Transverse colon (tissue), 4 donors: ENCODE measurements around the gene BMP7. TPM values are rescaled to one million over a fixed set of nuclear protein-coding genes. Genes with fewer than 3 reads are reported as not detected.

Source experiments
- DNase-seq: peaks from one replicate; pipeline ENCODE4 v3.0.0-alpha.2; 2019
- H3K27ac ChIP-seq, 4 donors: fragments of 200-600 bp; sonication (generic); 2 replicates each; pipeline ENCODE4 v1.5.1; 2016 to 2018; ENCODE audit warnings: inconsistent platforms in 4 of 4
- H3K27me3 ChIP-seq: fragments of 200-600 bp; sonication (generic); 2 replicates; pipeline ENCODE4 v1.5.1; 2017; ENCODE audit warnings: inconsistent platforms
- H3K36me3 ChIP-seq, 4 donors: fragments of 200-600 bp; sonication (generic); 2 replicates each; pipeline ENCODE4 v1.5.1; 2017 to 2019; ENCODE audit warnings: inconsistent platforms in 4 of 4
- H3K4me1 ChIP-seq, 4 donors: fragments of 200-600 bp; sonication (generic); 2 replicates each; pipeline ENCODE4 v1.5.1; 2017 to 2020; ENCODE audit warnings: inconsistent platforms in 4 of 4
- H3K4me3 ChIP-seq, 4 donors: fragments of 200-600 bp; sonication (generic); 1 replicate in 1 of 4; 2 replicates in 3 of 4; pipeline versions ENCODE4 v1.5.1 to v1.6.1; 2017 to 2019; ENCODE audit warnings: inconsistent platforms in 4 of 4
- H3K9me3 ChIP-seq, 2 donors: fragments of 200-600 bp; sonication (generic); 2 replicates each; pipeline ENCODE4 v1.5.1; 2017 to 2019; ENCODE audit warnings: inconsistent platforms in 2 of 2
- EP300 ChIP-seq: sonication (generic); formaldehyde crosslinking; IDR thresholded peaks from one replicate; pipeline ENCODE4 v1.6.1; 2017; ENCODE audit warnings: antibody characterized with exemption, low read depth
- POLR2A ChIP-seq: fragments of 450-650 bp; IDR thresholded peaks from one replicate; pipeline ENCODE4 v1.6.1; 2016; ENCODE audit warnings: antibody characterized with exemption, mild to moderate bottlenecking, moderate library complexity
- POLR2AphosphoS5 ChIP-seq, 3 donors: sonication (generic); formaldehyde crosslinking; IDR thresholded peaks; one replicate each; pipeline ENCODE4 v1.6.1; 2016; ENCODE audit warnings: antibody characterized with exemption in 3 of 3
- WGBS, 2 donors: methylation state at CpG; one replicate each; pipeline ENCODE4 v1.1.5; 2018; ENCODE audit warnings: low coverage in 1 of 2; 5-methylcytosine and 5-hydroxymethylcytosine counted together
- in situ Hi-C, 4 donors: fragments of 200-750 bp; cut with MboI; loops; one replicate each; pipeline versions ENCODE4 v1.15.0 to v1.15.1; 2017; ENCODE audit warnings: low sequenced_read_pairs in 3 of 4, low pct_ligation_motif_present in 1 of 4, low pct_unique_long_range_greater_than_20kb in 1 of 4
- intact Hi-C: fragments of 100-400 bp; cut with DNase I; formaldehyde crosslinking; loops from one replicate; pipeline ENCODE4 v1.15.1; 2023; ENCODE audit warnings: low total_unique reads
- total RNA-seq, 4 donors: library from RNA; depleted of rRNA; stranded (reverse); fragments of >200 nt; gene quantifications; one replicate each; pipeline ENCODE4 v1.1.0, GENCODE V29; 2016
- TF ChIP-seq, protein P1 (sequence below), 5 experiments: fragments of 200-600 bp in 3 of 5; fragments of 450-650 bp in 2 of 5; sonication (generic) in 3 of 5; IDR thresholded peaks; 1 replicate in 2 of 5; 2 replicates in 3 of 5; pipeline ENCODE4 v1.5.1; 2016 to 2017; ENCODE audit warnings: antibody characterized with exemption in 5 of 5, inconsistent platforms in 3 of 5, mild to moderate bottlenecking in 2 of 5, moderate library complexity in 1 of 5

The BMP7 gene
- total RNA-seq, 4 donors from 2014 or later: 1.4 to 2.2 (median 1.5) TPM; not detected in 1

DNA sequence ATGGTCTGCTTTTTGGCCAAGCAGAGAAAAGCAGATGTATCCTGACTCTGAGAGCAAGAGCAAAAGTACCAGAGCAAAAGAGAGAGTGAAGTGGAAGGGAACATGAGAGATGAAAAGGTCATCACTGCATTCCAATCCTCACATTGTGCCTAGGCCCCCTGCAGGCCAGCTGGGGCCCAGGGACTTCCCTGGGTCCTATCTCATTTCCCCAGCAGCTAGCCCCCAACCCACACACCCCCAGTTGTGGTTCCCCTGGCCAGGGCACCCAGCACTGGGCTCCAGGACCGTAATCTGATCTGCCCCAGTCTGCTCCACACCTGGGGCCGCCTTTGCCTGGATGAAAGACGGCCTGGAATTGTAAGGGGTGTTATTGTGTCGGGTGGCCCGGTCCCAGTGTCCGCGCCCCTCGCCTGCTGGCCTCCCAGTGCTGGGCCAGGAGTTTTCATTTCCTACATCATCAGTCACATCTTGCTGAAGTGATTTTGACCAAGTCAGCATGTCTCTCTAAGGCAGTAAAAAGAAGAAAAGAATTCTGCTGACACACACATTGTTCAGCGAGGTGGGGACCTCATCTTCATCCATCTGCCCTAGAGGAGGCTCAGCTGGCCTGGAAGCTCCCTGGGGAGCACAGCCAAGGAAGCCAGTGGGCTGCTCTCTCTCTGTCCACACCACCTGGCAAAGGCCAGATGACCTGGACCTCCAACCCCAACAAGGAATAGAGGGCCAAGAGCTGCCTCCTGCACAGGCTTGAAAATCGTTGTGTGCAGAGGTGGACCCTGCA is 4.0 kb upstream of the BMP7 start:
- 72% methylated on average over 10 of the region's 10 CpGs; no CpG with 5 or more reads in 1 of the 2 donors for WGBS, 2 donors
- no peak overlapping the region for H3K4me3 ChIP-seq
- intact Hi-C loops: no loop called here

DNA sequence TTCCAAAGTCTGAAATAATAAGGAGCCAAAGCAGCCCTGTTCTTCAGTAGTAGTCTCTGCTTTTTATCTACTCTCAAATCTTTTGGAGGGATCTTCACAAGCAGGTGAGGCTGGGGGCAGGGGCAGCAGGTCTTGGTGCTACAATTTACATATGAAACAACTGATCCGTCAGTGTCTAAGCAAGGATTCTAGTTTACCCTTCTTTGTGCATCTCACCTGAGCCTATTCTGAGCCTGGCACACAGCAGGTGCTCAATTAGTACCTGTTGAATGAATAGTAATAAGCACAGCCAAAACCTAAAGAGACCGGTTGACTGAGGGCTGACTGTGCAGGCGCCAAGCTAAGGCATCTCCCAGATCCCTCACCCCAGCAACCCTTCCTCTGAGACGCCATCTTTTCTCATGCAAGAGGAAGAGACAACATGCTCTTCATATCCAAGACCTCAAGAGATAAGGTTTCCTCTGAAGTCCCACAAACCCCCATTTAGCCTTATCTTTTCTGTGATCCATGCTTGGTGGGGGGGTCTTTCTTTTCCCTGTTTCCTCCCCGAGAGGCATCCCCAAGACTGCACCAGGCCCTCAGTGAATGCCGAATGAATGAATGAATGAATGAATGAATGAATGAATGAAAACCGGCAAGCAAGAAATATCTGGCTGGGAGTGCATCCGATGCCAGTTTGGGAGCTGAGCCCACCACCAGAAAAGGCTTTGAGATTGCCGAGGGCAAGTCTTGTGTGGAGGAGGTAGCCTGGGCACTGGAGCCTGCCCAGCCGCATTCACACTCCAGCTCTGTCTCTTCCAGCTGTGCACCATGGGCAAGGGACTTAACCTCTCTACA is 2.9 kb upstream of the BMP7 start:
- no peak overlapping the region for H3K27ac ChIP-seq
- TF ChIP-seq EP300: no peak
- no peak for TF ChIP-seq POLR2AphosphoS5 (IDR thresholded peaks at IDR 0.05)
- TF ChIP-seq, protein P1, sequence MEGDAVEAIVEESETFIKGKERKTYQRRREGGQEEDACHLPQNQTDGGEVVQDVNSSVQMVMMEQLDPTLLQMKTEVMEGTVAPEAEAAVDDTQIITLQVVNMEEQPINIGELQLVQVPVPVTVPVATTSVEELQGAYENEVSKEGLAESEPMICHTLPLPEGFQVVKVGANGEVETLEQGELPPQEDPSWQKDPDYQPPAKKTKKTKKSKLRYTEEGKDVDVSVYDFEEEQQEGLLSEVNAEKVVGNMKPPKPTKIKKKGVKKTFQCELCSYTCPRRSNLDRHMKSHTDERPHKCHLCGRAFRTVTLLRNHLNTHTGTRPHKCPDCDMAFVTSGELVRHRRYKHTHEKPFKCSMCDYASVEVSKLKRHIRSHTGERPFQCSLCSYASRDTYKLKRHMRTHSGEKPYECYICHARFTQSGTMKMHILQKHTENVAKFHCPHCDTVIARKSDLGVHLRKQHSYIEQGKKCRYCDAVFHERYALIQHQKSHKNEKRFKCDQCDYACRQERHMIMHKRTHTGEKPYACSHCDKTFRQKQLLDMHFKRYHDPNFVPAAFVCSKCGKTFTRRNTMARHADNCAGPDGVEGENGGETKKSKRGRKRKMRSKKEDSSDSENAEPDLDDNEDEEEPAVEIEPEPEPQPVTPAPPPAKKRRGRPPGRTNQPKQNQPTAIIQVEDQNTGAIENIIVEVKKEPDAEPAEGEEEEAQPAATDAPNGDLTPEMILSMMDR (IDR thresholded peaks at IDR 0.05): no peak
- no peak for TF ChIP-seq POLR2A
- in situ Hi-C loops (no loop called here), intact Hi-C loops (no loop called here)
- H3K4me3 ChIP-seq: no peak overlapping the region
- no peak for DNase-seq
- peaks cover 0 to 19% (median 10%) of the 10 kb centered on the region in 4 donors for H3K4me1 ChIP-seq
- no peaks in the 10 kb centered on the region for H3K36me3 ChIP-seq
- WGBS, 2 donors: 80 to 82% methylated on average over 2 to 10 of the region's 10 CpGs
- H3K9me3 ChIP-seq: no peaks in the 10 kb centered on the region
- peaks cover 47% of the 10 kb centered on the region for H3K27me3 ChIP-seq

More for the DNA sequence above, 4.0 kb upstream of the BMP7 start:
- no peaks in the 10 kb centered on the region for H3K36me3 ChIP-seq
- DNase-seq: no peak
- no peak overlapping the region for H3K27ac ChIP-seq
- TF ChIP-seq EP300 (no peak), POLR2A (no peak), POLR2AphosphoS5 (IDR thresholded peaks at IDR 0.05) (no peak)
- TF ChIP-seq, protein P1 (IDR thresholded peaks at IDR 0.05): no peak
- no peaks in the 10 kb centered on the region for H3K9me3 ChIP-seq
- in situ Hi-C loops: no loop called here
- H3K27me3 ChIP-seq: peaks cover 37% of the 10 kb centered on the region
- peaks cover 0 to 14% (median 7%) of the 10 kb centered on the region in 4 donors for H3K4me1 ChIP-seq

DNA sequence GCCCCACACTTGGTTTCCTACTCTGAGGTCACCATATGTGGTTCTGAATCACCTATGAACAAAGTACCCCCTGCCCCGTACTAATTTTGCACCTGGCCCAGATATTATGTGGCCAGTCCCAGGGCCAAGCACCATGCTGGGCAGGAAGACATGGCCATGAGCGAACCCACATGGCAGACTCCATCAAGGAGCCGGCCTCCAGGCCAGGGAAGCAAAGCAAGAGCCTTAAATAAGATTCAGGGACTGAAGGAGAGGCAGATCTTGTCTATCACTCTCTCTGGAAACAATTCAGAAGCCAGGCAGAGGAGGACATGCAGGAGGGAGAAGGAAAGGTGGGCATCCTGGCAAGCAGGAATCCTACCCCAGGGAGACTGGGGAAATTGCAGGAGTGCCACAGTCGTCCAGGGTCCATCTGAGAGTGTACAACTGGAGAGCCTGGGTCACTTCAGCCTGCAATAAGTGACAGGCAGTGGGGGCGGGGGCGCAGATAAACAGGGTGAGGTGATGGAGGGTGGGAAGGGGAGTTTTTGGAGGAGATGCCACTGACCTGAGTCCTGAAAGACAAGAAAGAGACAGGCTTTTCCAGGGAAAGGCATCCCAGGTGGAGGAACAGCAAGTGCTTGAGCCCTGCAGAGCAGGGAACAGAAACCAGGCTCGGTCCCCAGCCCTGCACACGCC is 2.1 kb upstream of the BMP7 start:
- 43 to 75% methylated on average over 2 to 8 of the region's 8 CpGs for WGBS, 2 donors

More for the DNA sequence above, 2.1 kb upstream of the BMP7 start:
- Histone ChIP-seq H3K9me3 (no peaks in the 10 kb centered on the region), H3K36me3 (no peaks in the 10 kb centered on the region), H3K4me1 (peaks cover 0 to 19% (median 11%) of the 10 kb centered on the region in 4 donors), H3K27me3 (peaks cover 55% of the 10 kb centered on the region), H3K4me3 (no peak overlapping the region), H3K27ac (no peak overlapping the region)
- DNase-seq: no peak
- TF ChIP-seq EP300: no peak
- no peak for TF ChIP-seq POLR2A
- TF ChIP-seq POLR2AphosphoS5 (IDR thresholded peaks at IDR 0.05): no peak
- TF ChIP-seq, protein P1 (IDR thresholded peaks at IDR 0.05): no peak
- intact Hi-C loops: no loop called here
- in situ Hi-C loops: no loop called here
